Trophoblast cell (in vitro differentiated cells and primary cell): ENCODE results near the gene ERLIN1.

ENCODE experiments used
- DNase-seq, 2 donors: peaks; one replicate each; pipeline ENCODE4 v3.0.0-alpha.2; 2016
- H2AFZ ChIP-seq: 2 replicates; pipeline ENCODE4 v1.6.1; 2013; ENCODE audit warnings: low read length, moderate library complexity, mild to moderate bottlenecking; ENCODE audit not compliant: insufficient read depth, poor library complexity
- H2AK5ac ChIP-seq: 2 replicates; pipeline ENCODE4 v1.6.1; 2013; ENCODE audit warnings: mild to moderate bottlenecking, low read length
- H2BK120ac ChIP-seq: 2 replicates; pipeline ENCODE4 v1.6.1; 2013; ENCODE audit warnings: low read length, mild to moderate bottlenecking, moderate library complexity; ENCODE audit not compliant: insufficient read depth, poor library complexity
- H2BK12ac ChIP-seq: 2 replicates; pipeline ENCODE4 v1.6.1; 2013; ENCODE audit warnings: mild to moderate bottlenecking, low read length, moderate library complexity
- H2BK5ac ChIP-seq: 2 replicates; pipeline ENCODE4 v1.6.1; 2013; ENCODE audit warnings: low read length, low read depth, moderate library complexity, mild to moderate bottlenecking; ENCODE audit not compliant: poor library complexity
- H3K14ac ChIP-seq: 2 replicates; pipeline ENCODE4 v1.6.1; 2013; ENCODE audit warnings: mild to moderate bottlenecking, low read length
- H3K18ac ChIP-seq: 2 replicates; pipeline ENCODE4 v1.6.1; 2013; ENCODE audit warnings: mild to moderate bottlenecking, low read length
- H3K23ac ChIP-seq: 2 replicates; pipeline ENCODE4 v1.6.1; 2013; ENCODE audit warnings: low read length
- H3K27ac ChIP-seq: 2 replicates; pipeline ENCODE4 v1.5.1; 2013; ENCODE audit warnings: low read depth, mild to moderate bottlenecking, inconsistent platforms, low read length, moderate library complexity
- H3K27me3 ChIP-seq: 2 replicates; pipeline ENCODE4 v1.6.1; 2013; ENCODE audit warnings: inconsistent platforms, mild to moderate bottlenecking, low read length, moderate library complexity; ENCODE audit not compliant: insufficient read depth
- H3K36me3 ChIP-seq, 2 experiments: 1 replicate in 1 of 2; 2 replicates in 1 of 2; pipeline ENCODE4 v1.6.1; 2013; ENCODE audit warnings: low read length in 2 of 2, mild to moderate bottlenecking in 2 of 2, moderate library complexity in 1 of 2; ENCODE audit not compliant: insufficient read depth in 2 of 2, control insufficient read depth in 1 of 2
- H3K4ac ChIP-seq: 2 replicates; pipeline ENCODE4 v1.6.1; 2013; ENCODE audit warnings: low read depth, mild to moderate bottlenecking, low read length, moderate library complexity
- H3K4me1 ChIP-seq, 2 experiments: 1 replicate in 1 of 2; 2 replicates in 1 of 2; pipeline ENCODE4 v1.6.1; 2013; ENCODE audit warnings: low read length in 2 of 2, mild to moderate bottlenecking in 2 of 2, moderate library complexity in 1 of 2; ENCODE audit not compliant: insufficient read depth in 2 of 2, control insufficient read depth in 1 of 2
- H3K4me2 ChIP-seq: 2 replicates; pipeline ENCODE4 v1.6.1; 2013; ENCODE audit warnings: inconsistent platforms, mild to moderate bottlenecking, low read length, moderate library complexity
- H3K4me3 ChIP-seq: 2 replicates; pipeline ENCODE4 v1.5.1; 2013; ENCODE audit warnings: mild to moderate bottlenecking, low read depth, low read length, inconsistent platforms
- H3K79me1 ChIP-seq: one replicate; pipeline ENCODE4 v1.6.1; 2013; ENCODE audit warnings: low read length
- H3K79me2 ChIP-seq: 2 replicates; pipeline ENCODE4 v1.6.1; 2013; ENCODE audit warnings: low read length, mild to moderate bottlenecking; ENCODE audit not compliant: control insufficient read depth, insufficient read depth, poor library complexity
- H3K9ac ChIP-seq: 2 replicates; pipeline ENCODE4 v1.6.1; 2013; ENCODE audit warnings: mild to moderate bottlenecking, low read length
- H3K9me3 ChIP-seq: 2 replicates; pipeline ENCODE4 v1.6.1; 2013; ENCODE audit warnings: low read depth, mild to moderate bottlenecking, control low read depth, inconsistent platforms, low read length; ENCODE audit not compliant: insufficient read depth
- H4K12ac ChIP-seq: 2 replicates; pipeline ENCODE4 v1.6.1; 2013; ENCODE audit warnings: low read depth, mild to moderate bottlenecking, low read length, moderate library complexity
- H4K8ac ChIP-seq: 2 replicates; pipeline ENCODE4 v1.6.1; 2013; ENCODE audit warnings: low read depth, mild to moderate bottlenecking, low read length, moderate library complexity
- H4K91ac ChIP-seq: one replicate; pipeline ENCODE4 v1.6.1; 2013; ENCODE audit warnings: low read depth, mild to moderate bottlenecking, low read length, moderate library complexity
- WGBS: extraction: QIAGEN DNeasy Blood & Tissue Kit; methylation state at CpG from one replicate; pipeline ENCODE4 v1.1.7; 2013; ENCODE audit warnings: missing lambda C conversion rate; ENCODE audit not compliant: insufficient read length, insufficient coverage; ENCODE audit errors: extremely low coverage; 5-methylcytosine and 5-hydroxymethylcytosine counted together

Gene ERLIN1

DNA sequence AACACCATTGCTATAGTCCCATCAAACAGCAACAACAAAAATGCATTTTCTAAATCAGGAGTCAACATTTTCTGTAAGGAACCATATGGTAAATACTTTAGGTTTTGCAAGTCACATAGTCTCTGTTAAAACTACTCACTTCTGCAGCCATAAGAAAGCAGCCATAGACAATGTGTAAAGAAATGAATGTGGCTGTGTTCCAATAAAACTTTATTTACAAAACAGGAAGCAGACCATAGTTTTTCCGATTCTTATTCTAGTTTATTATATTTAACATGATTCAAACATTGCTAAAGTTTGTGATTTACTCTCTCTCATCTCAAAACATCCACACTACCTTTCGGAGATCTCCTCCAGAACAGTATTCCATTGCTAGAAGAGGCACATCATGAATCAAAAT is 36.7 kb upstream of the ERLIN1 start:
- Histone ChIP-seq H3K14ac (no peak overlapping the region), H3K4me1 (no peaks in the 10 kb centered on the region), H3K27ac (no peak overlapping the region), H4K12ac (no peak overlapping the region), H3K79me1 (no peaks in the 10 kb centered on the region), H2BK120ac (no peak overlapping the region), H3K4me2 (no peak overlapping the region), H4K91ac (no peak overlapping the region), H3K9me3 (no peaks in the 10 kb centered on the region), H3K27me3 (no peaks in the 10 kb centered on the region), H2BK12ac (no peak overlapping the region), H2BK5ac (no peak overlapping the region), H3K18ac (no peak overlapping the region), H4K8ac (no peak overlapping the region), H3K79me2 (no peaks in the 10 kb centered on the region), H3K23ac (no peak overlapping the region), H2AK5ac (no peak overlapping the region), H3K4ac (no peak overlapping the region), H3K4me3 (no peak overlapping the region), H3K9ac (no peak overlapping the region), H2AFZ (no peak overlapping the region), H3K36me3 (peaks cover 8 to 11% of the 10 kb centered on the region in 2 experiments)
- DNase-seq, result no peak
- WGBS, result no CpG with 5 or more reads among the region's 2 CpGs

DNA sequence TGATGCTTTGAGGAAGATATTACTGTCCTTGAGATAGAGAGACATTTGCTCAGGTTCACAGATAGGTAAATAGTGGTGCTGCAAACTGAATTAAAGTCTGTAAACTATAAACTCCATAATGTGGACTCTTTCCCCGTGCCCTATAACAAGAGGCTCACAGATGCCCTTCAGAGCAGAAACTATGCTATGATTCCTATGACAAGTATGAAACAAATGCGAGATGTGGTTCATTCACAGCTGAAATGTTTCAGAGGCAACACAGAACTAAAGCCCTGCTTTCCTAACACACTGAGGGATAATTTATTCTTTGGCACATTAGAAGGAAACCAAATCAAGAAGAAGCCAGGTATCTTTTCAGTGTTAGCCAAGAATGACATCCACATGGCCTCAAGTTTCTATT is 30.2 kb upstream of the ERLIN1 start:
- H3K79me2 ChIP-seq, result no peaks in the 10 kb centered on the region
- no peak overlapping the region for H3K14ac ChIP-seq
- peaks cover 11 to 20% of the 10 kb centered on the region in 2 experiments for H3K36me3 ChIP-seq
- WGBS, result no CpG with 5 or more reads among the region's 2 CpGs
- H3K4me2 ChIP-seq, result no peak overlapping the region
- no peaks in the 10 kb centered on the region for H3K9me3 ChIP-seq
- peak in 1 of 2 donors; percentile 2 for DNase-seq
- H3K27me3 ChIP-seq, result no peaks in the 10 kb centered on the region
- H2AK5ac ChIP-seq, result no peak overlapping the region
- no peak overlapping the region for H3K18ac ChIP-seq
- no peak overlapping the region for H4K91ac ChIP-seq
- H2BK120ac ChIP-seq, result no peak overlapping the region
- no peak overlapping the region for H2BK5ac ChIP-seq
- H3K27ac ChIP-seq, result no peak overlapping the region
- H3K4me1 ChIP-seq, result no peaks in the 10 kb centered on the region
- no peak overlapping the region for H2BK12ac ChIP-seq
- H4K12ac ChIP-seq, result no peak overlapping the region
- no peak overlapping the region for H4K8ac ChIP-seq
- H3K4me3 ChIP-seq, result no peak overlapping the region
- no peak overlapping the region for H3K4ac ChIP-seq
- no peak overlapping the region for H3K9ac ChIP-seq
- H3K79me1 ChIP-seq, result no peaks in the 10 kb centered on the region
- no peak overlapping the region for H3K23ac ChIP-seq
- no peak overlapping the region for H2AFZ ChIP-seq

DNA sequence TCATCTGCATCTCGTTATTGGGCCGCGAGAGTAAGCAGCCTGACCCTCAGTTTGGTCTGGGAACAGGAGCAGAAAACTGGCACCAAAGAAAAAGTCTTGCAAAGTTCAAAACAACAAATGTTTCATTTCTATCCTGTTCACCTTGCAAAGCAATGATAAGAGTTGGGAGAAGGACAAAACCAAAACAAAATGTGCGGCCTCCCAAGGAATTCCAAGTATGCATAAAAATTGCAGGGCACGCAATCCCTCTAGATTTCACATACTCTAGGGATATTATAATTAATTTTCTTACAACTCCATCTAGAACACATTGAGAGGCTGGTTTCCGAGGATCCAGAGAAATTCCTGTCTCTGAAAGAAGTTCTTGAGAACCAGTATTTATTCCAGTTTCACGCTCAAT is 23.5 kb upstream of the ERLIN1 start:
- no peak overlapping the region for H3K9ac ChIP-seq
- H4K91ac ChIP-seq, result no peak overlapping the region
- no peaks in the 10 kb centered on the region for H3K79me1 ChIP-seq
- H3K4me2 ChIP-seq, result no peak overlapping the region
- H3K27ac ChIP-seq, result no peak overlapping the region
- peak in 1 of 2 donors; percentile 22 for DNase-seq
- no peak overlapping the region for H2BK120ac ChIP-seq
- WGBS, result no CpG with 5 or more reads among the region's 7 CpGs
- H3K4ac ChIP-seq, result no peak overlapping the region
- H3K27me3 ChIP-seq, result no peaks in the 10 kb centered on the region
- H3K18ac ChIP-seq, result no peak overlapping the region
- no peak overlapping the region for H2BK12ac ChIP-seq
- H3K9me3 ChIP-seq, result no peaks in the 10 kb centered on the region
- H3K36me3 ChIP-seq, result peaks cover 9 to 19% of the 10 kb centered on the region in 2 experiments
- H2AFZ ChIP-seq, result no peak overlapping the region
- H3K4me3 ChIP-seq, result no peak overlapping the region
- peaks cover 0 to 1% of the 10 kb centered on the region in 2 experiments for H3K4me1 ChIP-seq
- H4K12ac ChIP-seq, result no peak overlapping the region
- no peak overlapping the region for H3K23ac ChIP-seq
- no peak overlapping the region for H2AK5ac ChIP-seq
- no peak overlapping the region for H4K8ac ChIP-seq
- no peak overlapping the region for H3K14ac ChIP-seq
- H3K79me2 ChIP-seq, result no peaks in the 10 kb centered on the region
- H2BK5ac ChIP-seq, result no peak overlapping the region

DNA sequence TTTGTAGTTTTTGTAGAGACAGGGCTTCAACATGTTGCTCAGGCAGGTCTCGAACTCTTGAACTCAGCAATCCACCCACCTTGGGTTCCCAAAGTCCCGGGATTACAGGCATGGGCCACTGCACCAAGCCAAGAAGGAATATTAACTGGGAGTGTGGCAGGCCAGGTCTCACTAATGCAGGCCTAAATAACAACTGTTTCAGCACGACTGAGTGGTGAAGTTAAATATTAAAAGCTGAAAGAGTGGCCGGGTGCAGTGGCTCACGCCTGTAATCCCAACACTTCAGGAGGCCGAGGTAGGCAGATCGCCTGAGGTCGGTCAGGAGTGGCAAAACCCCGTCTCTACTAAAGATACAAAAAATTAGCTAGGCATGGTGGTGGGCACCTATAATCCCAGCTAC is 22.4 kb upstream of the ERLIN1 start:
- no peak overlapping the region for H2AFZ ChIP-seq
- H3K23ac ChIP-seq, result no peak overlapping the region
- no peaks in the 10 kb centered on the region for H3K79me2 ChIP-seq
- H2BK12ac ChIP-seq, result no peak overlapping the region
- no peak overlapping the region for H3K9ac ChIP-seq
- H2AK5ac ChIP-seq, result no peak overlapping the region
- no peak for DNase-seq
- H3K4ac ChIP-seq, result no peak overlapping the region
- no peak overlapping the region for H3K27ac ChIP-seq
- H3K4me3 ChIP-seq, result no peak overlapping the region
- H2BK120ac ChIP-seq, result no peak overlapping the region
- H2BK5ac ChIP-seq, result no peak overlapping the region
- H3K36me3 ChIP-seq, result peaks cover 10 to 15% of the 10 kb centered on the region in 2 experiments
- H4K8ac ChIP-seq, result no peak overlapping the region
- H3K4me2 ChIP-seq, result no peak overlapping the region
- no peak overlapping the region for H4K12ac ChIP-seq
- H3K27me3 ChIP-seq, result no peaks in the 10 kb centered on the region
- H3K9me3 ChIP-seq, result no peaks in the 10 kb centered on the region
- WGBS, result no CpG with 5 or more reads among the region's 9 CpGs
- no peaks in the 10 kb centered on the region for H3K79me1 ChIP-seq
- no peak overlapping the region for H3K14ac ChIP-seq
- no peak overlapping the region for H4K91ac ChIP-seq
- no peak overlapping the region for H3K18ac ChIP-seq
- H3K4me1 ChIP-seq, result peaks cover 0 to 1% of the 10 kb centered on the region in 2 experiments
